ENCODE results near the gene GPR180. TPM values are rescaled to one million over a fixed set of nuclear protein-coding genes. Genes with fewer than 3 reads are reported as not detected.
"Not testable (repeated sequence)": the region's sequence is repeated elsewhere in the genome, so short reads cannot be mapped to it uniquely, and the experiment has no call there.

The GPR180 gene
- total RNA-seq, 1 experiment from 2014 or later = 7.4 TPM

- DNase-seq (ENCODE audit: low read depth) = no peak
- in situ Hi-C loops (cut with HindIII; ENCODE audit: low pct_unique_long_range_greater_than_20kb, low sequenced_read_pairs) = no loop called here
Observed at GRCh38 chr13:94632226-94632980, 30.7 kb downstream of the GPR180 start.

DNA sequence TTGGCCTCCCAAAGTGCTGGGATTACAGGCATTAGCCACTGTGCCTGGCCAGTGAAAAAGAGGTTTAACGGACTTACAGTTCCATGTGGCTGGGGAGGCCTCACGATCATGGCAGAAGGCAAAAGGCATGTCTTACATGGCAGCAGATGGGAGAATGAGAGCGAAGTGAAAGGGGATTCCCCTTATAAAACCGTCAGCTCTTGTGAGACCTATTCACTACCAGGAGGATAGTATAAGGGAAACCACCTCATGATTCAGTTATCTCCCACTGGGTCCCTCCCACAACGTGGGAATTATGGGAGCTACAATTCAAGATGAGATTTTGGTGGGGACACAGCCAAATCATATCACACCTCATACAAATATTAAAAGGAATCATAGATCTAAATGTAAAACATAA lies 34.4 kb downstream of the GPR180 start:
- in situ Hi-C loops (cut with HindIII; ENCODE audit: low pct_unique_long_range_greater_than_20kb, low sequenced_read_pairs); DNase-seq (ENCODE audit: low read depth): not testable (repeated sequence)

GRCh38 chr13:94636942-94637578 lies 35.4 kb downstream of the GPR180 start:
- in situ Hi-C loops (cut with HindIII; ENCODE audit: low pct_unique_long_range_greater_than_20kb, low sequenced_read_pairs) = no loop called here
- DNase-seq (ENCODE audit: low read depth) = no peak

- DNase-seq (ENCODE audit: low read depth); in situ Hi-C loops (cut with HindIII; ENCODE audit: low pct_unique_long_range_greater_than_20kb, low sequenced_read_pairs): not testable (repeated sequence)
Observed at GRCh38 chr13:94637677-94638076, 36.0 kb downstream of the GPR180 start.

DNA sequence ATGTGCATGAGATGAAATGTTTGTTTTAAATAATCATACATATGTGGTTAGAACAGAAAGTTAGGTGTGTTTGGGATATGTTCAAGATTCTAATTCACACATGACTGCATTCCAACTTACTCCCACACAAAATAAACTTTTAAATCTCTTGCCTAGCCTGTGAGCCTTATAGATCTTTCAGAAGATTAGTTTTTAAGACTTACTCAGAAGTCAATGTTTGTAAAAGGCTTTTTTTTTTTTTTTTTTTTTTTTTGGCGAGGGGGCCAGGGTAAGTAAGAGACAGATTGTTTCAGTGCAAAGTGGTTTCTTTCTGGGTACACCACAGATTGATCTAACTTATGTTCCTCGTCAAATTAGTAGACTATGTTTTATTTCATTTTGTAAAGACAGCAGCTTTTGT lies 39.1 kb downstream of the GPR180 start:
- DNase-seq (ENCODE audit: low read depth) = no peak
- in situ Hi-C loops (cut with HindIII; ENCODE audit: low pct_unique_long_range_greater_than_20kb, low sequenced_read_pairs) = no loop called here

- DNase-seq (ENCODE audit: low read depth) = no peak
- in situ Hi-C loops (cut with HindIII; ENCODE audit: low pct_unique_long_range_greater_than_20kb, low sequenced_read_pairs) = no loop called here
Observed at GRCh38 chr13:94641409-94641941, 39.8 kb downstream of the GPR180 start.

DNA sequence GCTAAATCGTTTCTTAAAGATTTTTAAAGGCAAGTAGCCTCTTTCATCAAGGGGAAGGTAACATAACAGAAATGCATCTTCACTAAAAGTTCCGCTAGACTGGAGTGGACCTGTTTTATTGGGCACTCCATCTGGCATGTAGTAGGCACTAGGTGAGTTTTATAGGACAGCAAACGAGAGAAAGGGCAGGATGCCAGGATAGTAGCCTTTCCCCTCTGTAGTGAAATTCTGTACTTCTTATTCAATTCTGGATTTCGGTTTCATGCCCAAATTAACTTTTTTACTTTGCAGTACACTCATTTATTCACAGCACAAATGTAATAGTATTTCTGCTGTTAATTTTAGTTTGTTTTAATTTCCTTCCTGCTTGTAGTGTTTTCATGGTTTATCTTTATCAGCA lies 45.2 kb downstream of the GPR180 start:
- DNase-seq (ENCODE audit: low read depth) = no peak
- in situ Hi-C loops (cut with HindIII; ENCODE audit: low pct_unique_long_range_greater_than_20kb, low sequenced_read_pairs) = no loop called here

DNA sequence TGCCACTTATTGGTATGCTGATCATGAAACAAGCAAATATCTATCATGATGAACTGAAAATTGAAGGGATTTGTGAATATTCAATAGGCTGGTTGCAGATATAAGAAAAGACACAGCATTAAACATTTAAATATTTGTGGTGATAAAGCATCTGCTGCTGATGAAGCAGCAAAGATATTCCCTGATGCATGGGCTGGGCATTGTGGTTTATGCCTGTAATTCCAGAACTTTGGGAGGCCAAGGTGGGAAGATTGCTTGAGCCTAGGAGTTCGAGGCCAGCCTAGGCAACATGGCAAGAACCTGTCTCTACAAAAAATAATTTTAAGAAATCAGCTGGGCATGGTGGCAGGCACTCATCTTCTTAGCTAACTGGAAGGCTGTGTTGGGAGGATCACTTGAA lies 54.5 kb downstream of the GPR180 start:
- in situ Hi-C loops (cut with HindIII; ENCODE audit: low pct_unique_long_range_greater_than_20kb, low sequenced_read_pairs) = no loop called here
- DNase-seq (ENCODE audit: low read depth) = no peak

DNA sequence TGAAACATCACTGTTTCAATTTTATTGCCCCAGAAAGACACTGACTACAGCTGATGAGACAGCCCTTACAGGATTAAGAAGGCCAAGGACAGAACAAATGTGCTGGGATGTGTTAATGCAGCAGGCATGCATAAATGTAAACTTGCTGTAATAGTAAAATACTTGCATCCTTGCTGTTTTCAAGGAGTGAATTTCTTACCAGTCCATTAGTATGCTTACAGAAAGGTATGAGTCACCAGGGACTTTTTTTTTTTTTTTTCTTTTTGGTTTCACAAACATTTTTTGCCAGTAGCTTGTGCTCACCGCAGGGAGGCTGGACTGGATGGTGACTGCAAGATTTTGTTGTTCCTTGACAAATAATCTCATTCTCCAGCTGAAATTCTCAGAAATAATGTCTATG lies 55.1 kb downstream of the GPR180 start:
- in situ Hi-C loops (cut with HindIII; ENCODE audit: low pct_unique_long_range_greater_than_20kb, low sequenced_read_pairs) = no loop called here
- peak; percentile 69 for DNase-seq (ENCODE audit: low read depth)

GRCh38 chr13:94657167-94657566 lies 55.5 kb downstream of the GPR180 start:
- DNase-seq (ENCODE audit: low read depth) = no peak
- in situ Hi-C loops (cut with HindIII; ENCODE audit: low pct_unique_long_range_greater_than_20kb, low sequenced_read_pairs) = no loop called here

DNA sequence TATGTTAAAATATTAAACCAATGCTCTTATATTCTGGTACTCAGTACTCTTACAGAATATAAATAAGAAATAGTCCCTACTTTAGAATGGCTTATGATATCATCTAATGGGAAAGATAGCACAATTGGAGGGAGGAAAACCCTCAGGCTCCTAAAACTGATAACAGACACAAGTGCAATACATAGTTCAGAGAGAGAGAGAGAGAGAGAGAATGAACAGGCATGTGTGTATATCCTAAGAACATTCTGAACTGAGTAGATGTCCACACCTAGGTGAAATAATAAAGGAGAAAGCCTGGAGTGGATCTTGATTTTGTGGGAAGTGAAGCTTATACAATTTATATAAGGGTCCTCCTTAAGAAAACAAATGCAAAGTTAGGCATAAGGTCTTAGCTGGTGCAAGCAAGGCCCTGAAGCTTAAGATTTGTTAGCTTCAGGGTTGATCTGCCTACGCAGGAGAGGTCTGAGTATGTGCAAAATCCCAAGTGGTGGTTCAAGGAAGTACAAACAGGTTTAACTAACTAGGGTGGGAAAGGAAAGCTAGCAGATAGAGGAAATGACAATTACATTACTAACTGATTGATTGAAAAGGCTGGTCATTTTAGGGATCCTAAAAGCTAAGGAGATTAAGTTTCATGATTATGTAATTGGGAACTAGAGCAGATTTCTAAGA lies 57.4 kb downstream of the GPR180 start:
- in situ Hi-C loops (cut with HindIII; ENCODE audit: low pct_unique_long_range_greater_than_20kb, low sequenced_read_pairs) = no loop called here
- no peak for DNase-seq (ENCODE audit: low read depth)

DNA sequence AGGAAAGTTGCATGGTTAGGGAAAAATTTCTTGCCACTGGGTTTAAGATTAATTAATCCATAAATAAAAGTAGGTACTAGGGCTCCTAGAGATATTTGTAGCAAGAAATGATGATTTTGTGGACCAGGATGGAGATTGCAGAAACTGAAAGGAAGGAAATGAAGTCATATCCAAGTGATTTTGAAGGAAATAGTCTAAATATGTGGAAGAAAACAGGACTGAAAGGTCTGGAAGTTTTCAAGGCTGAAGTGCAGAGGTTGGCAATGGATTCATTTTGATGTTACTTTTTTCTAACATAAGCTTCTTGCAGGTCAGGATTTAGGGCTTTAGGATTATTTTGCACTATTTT lies 57.9 kb downstream of the GPR180 start:
- no peak for DNase-seq (ENCODE audit: low read depth)
- in situ Hi-C loops (cut with HindIII; ENCODE audit: low pct_unique_long_range_greater_than_20kb, low sequenced_read_pairs) = no loop called here

GRCh38 chr13:94660695-94661326 lies 59.2 kb downstream of the GPR180 start:
- in situ Hi-C loops (cut with HindIII; ENCODE audit: low pct_unique_long_range_greater_than_20kb, low sequenced_read_pairs) = no loop called here
- DNase-seq (ENCODE audit: low read depth) = peak; percentile 27

- no peak for DNase-seq (ENCODE audit: low read depth)
- in situ Hi-C loops (cut with HindIII; ENCODE audit: low pct_unique_long_range_greater_than_20kb, low sequenced_read_pairs) = no loop called here
Observed at GRCh38 chr13:94661406-94661805, 59.7 kb downstream of the GPR180 start.

DNA sequence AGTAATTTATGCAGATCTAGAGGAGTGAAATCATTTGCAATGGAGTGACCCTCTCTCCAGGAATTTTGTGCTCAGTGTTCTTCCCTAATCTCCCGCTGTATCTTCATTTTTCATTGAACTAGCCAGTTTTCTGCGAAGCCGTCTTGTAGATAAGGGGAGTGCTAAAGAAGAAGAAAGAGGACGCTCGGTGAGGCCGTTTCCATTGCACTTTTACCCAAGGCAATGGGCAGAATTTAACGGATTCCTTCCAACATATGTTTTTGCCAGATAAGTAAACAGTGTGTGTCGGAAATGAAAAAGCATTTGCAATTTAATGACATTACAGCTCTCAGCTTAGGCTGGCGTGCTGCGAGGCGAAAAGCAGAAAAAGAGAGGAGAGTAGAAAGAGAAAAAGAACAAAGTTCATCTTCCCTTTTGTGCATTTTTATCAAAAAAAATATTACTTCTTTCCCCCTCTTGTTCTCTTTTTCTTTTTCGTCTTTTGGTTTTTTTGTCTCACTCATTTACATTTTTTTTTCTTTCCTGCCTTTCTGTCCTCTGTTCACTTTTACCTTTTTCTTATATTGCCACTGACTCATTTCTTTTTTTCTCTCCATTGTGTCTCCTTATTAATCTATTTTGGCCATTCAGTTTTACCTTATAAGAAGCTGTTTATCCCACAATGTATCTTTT lies 60.8 kb downstream of the GPR180 start:
- DNase-seq (ENCODE audit: low read depth) = no peak
- in situ Hi-C loops (cut with HindIII; ENCODE audit: low pct_unique_long_range_greater_than_20kb, low sequenced_read_pairs) = no loop called here

GRCh38 chr13:94664889-94665288 lies 63.2 kb downstream of the GPR180 start:
- no peak for DNase-seq (ENCODE audit: low read depth)
- in situ Hi-C loops (cut with HindIII; ENCODE audit: low pct_unique_long_range_greater_than_20kb, low sequenced_read_pairs) = no loop called here

- in situ Hi-C loops (cut with HindIII; ENCODE audit: low pct_unique_long_range_greater_than_20kb, low sequenced_read_pairs) = no loop called here
- no peak for DNase-seq (ENCODE audit: low read depth)
Observed at GRCh38 chr13:94666065-94666464, 64.4 kb downstream of the GPR180 start.

- in situ Hi-C loops (cut with HindIII; ENCODE audit: low pct_unique_long_range_greater_than_20kb, low sequenced_read_pairs) = no loop called here
- DNase-seq (ENCODE audit: low read depth) = no peak
Observed at GRCh38 chr13:94667190-94667589, 65.5 kb downstream of the GPR180 start.

Data from Caki2 (cell line).